Subcutaneous abdominal adipose tissue (tissue), 5 donors: ENCODE data around the gene AK5.
"Not testable (repeated sequence)": the region's sequence is repeated elsewhere in the genome, so short reads cannot be mapped to it uniquely, and the experiment has no call there.

ENCODE experiments used
- H3K27ac ChIP-seq: one replicate; pipeline ENCODE4 v1.7.0; 2013; ENCODE audit warnings: low read depth, mild to moderate bottlenecking, inconsistent platforms, low read length, moderate library complexity
- H3K27me3 ChIP-seq, 5 donors: one replicate each; pipeline ENCODE4 v1.7.0; 2013; ENCODE audit warnings: low read length in 5 of 5, inconsistent platforms in 1 of 5; ENCODE audit not compliant: control insufficient read depth in 5 of 5, insufficient read depth in 4 of 5
- H3K36me3 ChIP-seq, 5 donors: one replicate each; pipeline ENCODE4 v1.7.0; 2013; ENCODE audit warnings: low read length in 5 of 5; ENCODE audit not compliant: control insufficient read depth in 5 of 5, insufficient read depth in 5 of 5
- H3K4me1 ChIP-seq, 5 donors: one replicate each; pipeline ENCODE4 v1.7.0; 2013; ENCODE audit warnings: low read length in 5 of 5, mild to moderate bottlenecking in 3 of 5, moderate library complexity in 1 of 5; ENCODE audit not compliant: control insufficient read depth in 5 of 5, insufficient read depth in 5 of 5
- H3K4me3 ChIP-seq, 5 donors: one replicate each; pipeline ENCODE4 v1.7.0; 2013; ENCODE audit warnings: low read length in 5 of 5, low read depth in 1 of 5
- H3K9ac ChIP-seq, 5 donors: one replicate each; pipeline ENCODE4 v1.7.0; 2013; ENCODE audit warnings: low read length in 5 of 5, mild to moderate bottlenecking in 4 of 5, moderate library complexity in 3 of 5
- H3K9me3 ChIP-seq, 5 donors: one replicate each; pipeline ENCODE4 v1.7.0; 2013; ENCODE audit warnings: low read length in 5 of 5; ENCODE audit not compliant: control insufficient read depth in 5 of 5
- donor health status: healthy.
- donor health status: healthy.
- donor health status: healthy.
- donor health status: healthy.
- donor health status: healthy.

The AK5 gene

DNA sequence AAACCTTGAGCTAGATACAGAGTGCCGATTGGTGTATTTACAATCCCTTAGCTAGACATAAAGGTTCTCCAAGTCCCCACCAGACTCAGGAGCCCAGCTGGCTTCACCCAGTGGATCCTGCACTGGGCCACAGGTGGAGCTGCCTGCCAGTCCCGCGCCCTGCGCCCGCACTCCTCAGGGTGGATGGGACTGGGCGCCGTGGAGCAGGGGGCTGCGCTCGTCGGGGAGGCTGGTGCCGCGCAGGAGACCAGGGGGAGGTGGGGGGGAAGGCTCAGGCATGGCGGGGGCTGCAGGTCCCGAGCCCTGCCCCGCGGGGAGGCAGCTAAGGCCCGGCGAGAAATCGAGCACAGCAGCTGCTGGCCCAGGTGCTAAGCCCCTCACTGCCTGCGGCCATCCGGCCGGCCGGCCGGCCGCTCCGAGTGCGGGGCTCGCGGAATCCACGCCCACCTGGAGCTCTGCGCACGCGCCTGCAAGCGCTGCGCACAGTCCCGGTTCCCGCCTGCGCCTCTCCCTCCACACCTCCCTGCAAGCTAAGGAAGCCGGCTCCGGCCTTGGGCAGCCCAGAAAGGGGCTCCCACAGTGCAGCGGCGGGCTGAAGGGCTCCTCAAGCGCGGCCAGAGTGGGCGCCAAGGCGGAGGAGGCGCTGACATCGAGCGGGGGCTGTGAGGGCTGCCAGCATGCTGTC lies 249.9 kb downstream of the AK5 start:
- not testable (repeated sequence) for H3K27me3 ChIP-seq, H3K4me3 ChIP-seq, H3K4me1 ChIP-seq, H3K27ac ChIP-seq, H3K9me3 ChIP-seq, H3K36me3 ChIP-seq, H3K9ac ChIP-seq

- Histone ChIP-seq H3K4me3 (no peak overlapping the region), H3K4me1 (peaks cover 0 to 2% (median 0%) of the 10 kb centered on the region in 5 donors), H3K27ac (no peak overlapping the region), H3K9me3 (no peaks in the 10 kb centered on the region), H3K9ac (no peak overlapping the region), H3K27me3 (no peaks in the 10 kb centered on the region), H3K36me3 (no peaks in the 10 kb centered on the region)
These were observed 250.8 kb downstream of the AK5 start for GRCh38 chr1:77532641-77533040.

- no peaks in the 10 kb centered on the region for H3K9me3 ChIP-seq
- H3K27ac ChIP-seq, result no peak overlapping the region
- no peak overlapping the region for H3K9ac ChIP-seq
- no peak overlapping the region for H3K4me3 ChIP-seq
- H3K4me1 ChIP-seq, result peaks cover 0 to 2% (median 0%) of the 10 kb centered on the region in 5 donors
- no peaks in the 10 kb centered on the region for H3K36me3 ChIP-seq
- no peaks in the 10 kb centered on the region for H3K27me3 ChIP-seq
These were observed 252.0 kb downstream of the AK5 start for GRCh38 chr1:77533660-77534305.

DNA sequence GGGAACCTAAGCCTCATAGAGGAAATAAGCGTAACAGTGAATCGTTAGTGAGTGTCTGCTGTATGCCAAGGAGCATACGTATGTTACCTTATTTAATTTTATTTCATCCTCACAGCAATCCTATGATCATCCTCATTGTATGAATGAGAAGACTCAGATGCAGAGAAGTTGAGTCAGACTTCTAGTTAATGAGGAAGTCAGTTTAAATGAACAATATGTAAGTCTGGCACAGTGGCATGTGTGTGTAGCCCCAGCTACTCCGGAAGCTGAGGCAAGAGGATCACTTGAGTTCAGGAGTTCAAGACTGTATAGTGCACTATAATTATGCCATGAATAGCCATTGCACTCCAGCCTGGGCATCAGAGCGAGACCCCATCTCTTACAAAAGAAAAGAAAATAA lies 252.6 kb downstream of the AK5 start:
- no peak overlapping the region for H3K4me3 ChIP-seq
- H3K4me1 ChIP-seq, result peaks cover 0 to 3% (median 0%) of the 10 kb centered on the region in 5 donors
- no peaks in the 10 kb centered on the region for H3K36me3 ChIP-seq
- no peaks in the 10 kb centered on the region for H3K27me3 ChIP-seq
- no peak overlapping the region for H3K9ac ChIP-seq
- H3K27ac ChIP-seq, result no peak overlapping the region
- no peaks in the 10 kb centered on the region for H3K9me3 ChIP-seq

DNA sequence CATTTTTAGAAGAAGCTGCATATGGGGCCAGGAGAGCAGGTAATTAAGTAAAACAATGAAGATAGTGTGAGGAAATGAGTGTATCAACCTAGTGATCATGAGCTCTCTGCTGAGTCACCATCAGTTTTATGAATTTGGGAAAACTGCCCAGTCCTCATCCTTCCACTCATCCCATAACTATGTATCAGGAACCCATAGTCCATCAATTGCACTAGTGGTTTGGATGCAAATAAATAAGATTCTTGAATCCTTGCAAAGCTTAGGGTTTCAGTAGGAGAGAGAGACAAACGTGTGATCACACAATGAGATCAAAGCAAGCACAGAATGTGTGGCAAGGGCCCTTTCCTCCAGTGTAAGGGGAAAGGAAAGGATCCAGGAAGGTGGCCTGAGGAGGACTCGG lies 255.0 kb downstream of the AK5 start:
- no peak overlapping the region for H3K27ac ChIP-seq
- H3K4me3 ChIP-seq, result no peak overlapping the region
- H3K27me3 ChIP-seq, result no peaks in the 10 kb centered on the region
- no peaks in the 10 kb centered on the region for H3K9me3 ChIP-seq
- H3K9ac ChIP-seq, result no peak overlapping the region
- H3K4me1 ChIP-seq, result peaks cover 0 to 7% (median 2%) of the 10 kb centered on the region in 5 donors
- H3K36me3 ChIP-seq, result no peaks in the 10 kb centered on the region

DNA sequence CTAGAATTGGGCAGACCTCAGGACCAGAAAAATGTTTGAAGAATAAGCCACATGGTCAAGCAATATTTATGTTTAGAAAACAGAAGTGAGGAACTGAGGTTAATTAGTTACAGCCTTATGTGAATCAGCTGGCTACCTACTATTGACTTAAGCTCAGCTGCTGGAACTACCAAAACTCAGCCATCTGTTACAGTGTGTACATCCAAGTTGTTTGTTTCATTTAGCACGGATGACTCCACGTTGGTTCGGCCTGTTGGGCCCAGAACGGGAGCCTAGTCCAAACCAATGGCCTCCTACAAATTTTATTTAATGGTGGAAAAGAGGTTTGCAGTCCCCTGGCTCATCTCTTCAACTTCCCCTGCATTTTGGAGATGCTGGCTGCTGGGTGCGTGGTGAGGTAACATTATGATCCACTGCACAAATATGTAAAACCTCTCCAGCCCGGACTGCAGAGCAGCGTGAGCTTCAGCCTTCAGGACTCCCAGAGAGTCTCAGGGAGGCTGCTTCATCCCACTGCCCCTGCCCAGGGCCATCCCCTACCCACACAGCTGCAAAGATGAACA lies 257.2 kb downstream of the AK5 start:
- H3K9ac ChIP-seq, result no peak overlapping the region
- no peak overlapping the region for H3K4me3 ChIP-seq
- H3K27me3 ChIP-seq, result no peaks in the 10 kb centered on the region
- no peaks in the 10 kb centered on the region for H3K36me3 ChIP-seq
- H3K9me3 ChIP-seq, result no peaks in the 10 kb centered on the region
- no peak overlapping the region for H3K27ac ChIP-seq
- H3K4me1 ChIP-seq, result peaks cover 0 to 7% (median 0%) of the 10 kb centered on the region in 5 donors

DNA sequence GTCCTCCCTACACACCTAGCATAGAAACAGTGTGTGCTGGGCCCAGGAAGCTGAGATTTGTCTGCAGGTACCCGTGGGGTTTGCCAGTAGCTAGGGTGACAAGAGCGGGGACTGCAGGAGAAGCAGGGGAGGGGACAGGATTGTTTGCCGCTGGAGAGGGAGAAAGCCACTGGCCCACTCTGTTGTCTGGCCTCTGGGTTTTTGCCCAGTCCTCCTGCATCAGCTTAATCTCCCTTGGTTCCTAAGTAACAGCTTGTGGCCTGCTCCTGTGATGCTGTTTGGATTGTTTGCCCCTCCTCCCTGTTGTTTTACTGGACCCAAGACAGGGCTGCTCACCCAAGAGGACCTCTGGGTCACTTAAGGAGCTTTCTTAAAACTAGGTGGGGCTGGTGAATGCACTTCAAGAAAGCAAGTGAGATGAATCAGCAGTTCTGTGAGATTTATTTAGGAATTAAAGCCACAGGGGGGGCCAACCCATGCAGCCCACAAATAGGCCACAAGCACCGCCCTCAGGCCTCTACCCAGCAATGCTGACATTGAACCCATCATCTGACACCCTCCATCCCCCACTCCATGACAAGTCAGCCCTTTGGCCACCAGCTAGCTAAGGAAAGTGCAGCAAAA lies 257.8 kb downstream of the AK5 start:
- no peaks in the 10 kb centered on the region for H3K27me3 ChIP-seq
- no peaks in the 10 kb centered on the region for H3K36me3 ChIP-seq
- H3K27ac ChIP-seq, result no peak overlapping the region
- no peaks in the 10 kb centered on the region for H3K9me3 ChIP-seq
- no peak overlapping the region for H3K9ac ChIP-seq
- H3K4me1 ChIP-seq, result peaks cover 0 to 7% (median 0%) of the 10 kb centered on the region in 5 donors
- H3K4me3 ChIP-seq, result no peak overlapping the region

GRCh38 chr1:77540501-77541161 lies 258.8 kb downstream of the AK5 start:
- Histone ChIP-seq H3K27ac (no peak overlapping the region), H3K9ac (no peak overlapping the region), H3K27me3 (no peaks in the 10 kb centered on the region), H3K36me3 (no peaks in the 10 kb centered on the region), H3K4me1 (peaks cover 0 to 7% (median 0%) of the 10 kb centered on the region in 5 donors), H3K4me3 (no peak overlapping the region), H3K9me3 (no peaks in the 10 kb centered on the region)

GRCh38 chr1:77541162-77541545 lies 259.3 kb downstream of the AK5 start:
- no peaks in the 10 kb centered on the region for H3K36me3 ChIP-seq
- H3K4me1 ChIP-seq, result peaks cover 0 to 7% (median 0%) of the 10 kb centered on the region in 5 donors
- no peak overlapping the region for H3K9ac ChIP-seq
- H3K9me3 ChIP-seq, result no peaks in the 10 kb centered on the region
- no peaks in the 10 kb centered on the region for H3K27me3 ChIP-seq
- no peak overlapping the region for H3K4me3 ChIP-seq
- no peak overlapping the region for H3K27ac ChIP-seq
